ENCODE data around the gene SLC38A9.
"Not testable (repeated sequence)": the region's sequence is repeated elsewhere in the genome, so short reads cannot be mapped to it uniquely, and the experiment has no call there.

The SLC38A9 gene

DNA sequence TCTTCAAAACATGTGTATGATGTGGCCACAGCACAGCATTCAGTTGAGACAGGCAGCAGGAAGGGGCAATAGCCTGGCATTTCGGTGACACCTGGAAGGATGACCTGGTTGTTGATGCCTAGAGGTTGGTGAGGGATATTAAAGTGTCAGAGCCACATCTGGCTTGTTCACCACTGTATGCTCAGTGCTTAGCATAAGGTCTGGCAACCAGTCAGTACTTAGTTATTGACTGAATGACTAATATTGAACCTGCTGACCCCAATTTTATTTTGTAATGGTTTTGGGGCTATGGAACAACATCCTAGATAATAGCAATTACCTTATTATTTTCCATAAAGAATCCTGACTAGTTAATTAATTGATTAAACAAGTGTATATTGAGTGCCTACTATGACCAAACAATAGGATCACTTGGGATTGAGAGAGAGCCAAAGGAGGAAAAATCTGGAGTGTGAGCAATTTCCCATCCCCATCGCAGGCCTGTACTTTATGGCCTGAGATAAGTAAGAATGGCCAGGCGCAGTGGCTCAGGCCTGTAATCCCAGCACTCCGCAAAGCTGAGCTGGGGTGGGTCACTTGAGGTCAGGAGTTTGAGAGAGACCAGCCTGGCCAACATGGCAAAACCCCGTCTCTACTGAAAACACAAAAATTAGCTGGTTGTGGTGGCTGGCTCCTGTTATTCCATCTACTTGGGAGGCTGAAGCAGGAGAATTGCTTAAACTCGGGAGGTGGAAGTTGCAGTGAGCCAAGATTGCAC lies 91.9 kb downstream of the SLC38A9 start:
- Histone ChIP-seq H3K4me3 (no peak overlapping the region), H3K27ac (no peak overlapping the region)
- DNase-seq (ENCODE audit: low spot score), result no peak
- no peak for TF ChIP-seq CTCF (IDR thresholded peaks at IDR 0.05)

GRCh38 chr5:55618318-55618717 lies 93.8 kb downstream of the SLC38A9 start:
- Histone ChIP-seq H3K4me3 (no peak overlapping the region), H3K27ac (no peak overlapping the region)
- DNase-seq (ENCODE audit: low spot score), result no peak
- no peak for TF ChIP-seq CTCF (IDR thresholded peaks at IDR 0.05)

DNA sequence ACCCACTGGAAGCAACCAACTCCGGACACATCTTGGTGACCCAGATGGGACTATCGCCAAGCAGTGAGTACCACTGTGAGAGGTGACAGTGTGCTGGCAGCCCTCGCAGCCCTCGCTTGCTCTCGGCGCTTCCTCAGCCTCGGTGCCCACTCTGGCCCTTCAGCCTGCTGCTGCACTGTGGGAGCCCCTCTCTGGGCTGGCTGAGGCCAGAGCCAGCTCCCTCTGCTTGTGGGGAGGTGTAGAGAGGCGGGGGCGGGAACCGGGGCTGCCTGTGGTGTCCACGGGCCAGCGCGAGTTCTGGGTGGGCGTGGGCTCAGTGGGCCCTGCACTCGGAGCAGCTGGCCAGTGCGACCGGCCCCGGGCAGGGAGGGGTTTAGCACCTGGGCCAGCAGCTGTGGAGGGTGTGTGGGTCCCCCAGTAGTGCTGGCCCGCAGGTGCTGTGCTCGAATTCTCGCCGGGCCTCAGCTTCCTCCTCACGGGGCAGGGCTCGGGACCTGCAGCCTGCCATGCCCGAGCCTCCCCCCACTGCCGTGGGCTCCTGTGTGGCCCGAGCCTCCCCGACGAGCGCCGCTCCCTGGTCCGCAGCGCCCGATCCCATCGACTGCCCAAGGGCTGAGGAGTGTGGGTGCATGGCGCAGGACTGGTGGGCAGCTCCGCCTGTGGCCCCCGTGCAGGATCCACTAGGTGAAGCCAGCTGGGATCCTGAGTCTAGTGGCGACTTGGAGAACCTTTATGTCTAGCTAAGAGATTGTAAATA lies 98.8 kb downstream of the SLC38A9 start:
- no peak overlapping the region for H3K4me3 ChIP-seq
- DNase-seq (ENCODE audit: low spot score), result no peak
- H3K27ac ChIP-seq, result no peak overlapping the region
- no peak for TF ChIP-seq CTCF (IDR thresholded peaks at IDR 0.05)

- Histone ChIP-seq H3K4me3 (no peak overlapping the region), H3K27ac (no peak overlapping the region)
- no peak for TF ChIP-seq CTCF (IDR thresholded peaks at IDR 0.05)
- no peak for DNase-seq (ENCODE audit: low spot score)
Observed at GRCh38 chr5:55610542-55610941, 101.6 kb downstream of the SLC38A9 start.

GRCh38 chr5:55609413-55609812 lies 102.7 kb downstream of the SLC38A9 start:
- H3K4me3 ChIP-seq, result no peak overlapping the region
- no peak for DNase-seq (ENCODE audit: low spot score)
- no peak overlapping the region for H3K27ac ChIP-seq
- no peak for TF ChIP-seq CTCF (IDR thresholded peaks at IDR 0.05)

- DNase-seq (ENCODE audit: low spot score), result no peak
- TF ChIP-seq CTCF (IDR thresholded peaks at IDR 0.05), result no peak
- Histone ChIP-seq H3K27ac (no peak overlapping the region), H3K4me3 (no peak overlapping the region)
Observed at GRCh38 chr5:55608595-55609349, 103.4 kb downstream of the SLC38A9 start.

- not testable (repeated sequence) for DNase-seq (ENCODE audit: low spot score)
Observed at GRCh38 chr5:55607309-55607708, 104.8 kb downstream of the SLC38A9 start.

More at GRCh38 chr5:55607309-55607708, 104.8 kb downstream of the SLC38A9 start:
- H3K27ac ChIP-seq, H3K4me3 ChIP-seq: not testable (repeated sequence)

Measured in coronary artery (tissue), 2 donors.